Jurkat, Clone E6-1 (cell line): Measurements from ENCODE around the gene SLC38A7. TPM values are rescaled to one million over a fixed set of nuclear protein-coding genes. Genes with fewer than 3 reads are reported as not detected.
"Not testable (repeated sequence)": the region's sequence is repeated elsewhere in the genome, so short reads cannot be mapped to it uniquely, and the experiment has no call there.

Experiments
- DNase-seq: peaks from one replicate; pipeline ENCODE4 v3.0.0-alpha.2; 2011; ENCODE audit warnings: low read depth, low spot score
- H3K4me3 ChIP-seq: 2 replicates; pipeline ENCODE4 v1.5.1; 2011; ENCODE audit warnings: mild to moderate bottlenecking, low read length, control low read depth, moderate library complexity
- polyA plus RNA-seq: library from polyadenylated mRNA; unstranded; fragments of >200 nt; gene quantifications from one replicate; pipeline ENCODE4 v1.2.1, GENCODE V29; 2012; ENCODE audit warnings: missing spikeins; ENCODE audit not compliant: insufficient read length, insufficient read depth

Gene SLC38A7
- 8.8 TPM for polyA plus RNA-seq

GRCh38 chr16:58684354-58685083, at the start of gene SLC38A7:
TSS of gene SLC38A7 (minus strand) at chr16:58684770. CDS start at chr16:58680126, 4,644 bp downstream.
- peak within 1 kb of the TSS; percentile 90 for H3K4me3 ChIP-seq
- DNase-seq: peak; percentile 52

- peak within 1 kb of the TSS; percentile 91 for H3K4me3 ChIP-seq
- DNase-seq: peak; percentile 64
Observed at GRCh38 chr16:58733671-58734458, 49.3 kb upstream of the SLC38A7 start, which contains the start of gene GOT2. TSS of gene GOT2 (minus strand) at chr16:58734316. CDS start at chr16:58734228, 88 bp downstream.

GRCh38 chr16:58733248-58733670, 48.7 kb upstream of the SLC38A7 start:
- peak overlapping the region; percentile 91 for H3K4me3 ChIP-seq
- DNase-seq: no peak

GRCh38 chr16:58732545-58733247, 48.1 kb upstream of the SLC38A7 start:
- DNase-seq: no peak
- H3K4me3 ChIP-seq: peak overlapping the region; percentile 91

GRCh38 chr16:58730724-58731370, 46.3 kb upstream of the SLC38A7 start:
- H3K4me3 ChIP-seq: no peak overlapping the region
- no peak for DNase-seq

- DNase-seq: no peak
- no peak overlapping the region for H3K4me3 ChIP-seq
Observed at GRCh38 chr16:58727796-58728568, 43.4 kb upstream of the SLC38A7 start.

- no peak overlapping the region for H3K4me3 ChIP-seq
- DNase-seq: no peak
Observed at GRCh38 chr16:58727028-58727781, 42.6 kb upstream of the SLC38A7 start.

GRCh38 chr16:58723109-58723508, 38.5 kb upstream of the SLC38A7 start:
- no peak overlapping the region for H3K4me3 ChIP-seq
- DNase-seq: no peak

GRCh38 chr16:58717994-58718393, 33.4 kb upstream of the SLC38A7 start:
- DNase-seq: no peak
- no peak overlapping the region for H3K4me3 ChIP-seq

GRCh38 chr16:58716468-58716867, 31.9 kb upstream of the SLC38A7 start:
- no peak overlapping the region for H3K4me3 ChIP-seq
- DNase-seq: no peak

- H3K4me3 ChIP-seq: no peak overlapping the region
- DNase-seq: no peak
Observed at GRCh38 chr16:58713742-58714141, 29.2 kb upstream of the SLC38A7 start.

GRCh38 chr16:58709333-58709732, 24.8 kb upstream of the SLC38A7 start:
- DNase-seq: no peak
- no peak overlapping the region for H3K4me3 ChIP-seq

- H3K4me3 ChIP-seq: no peak overlapping the region
- peak; percentile 7 for DNase-seq
Observed at GRCh38 chr16:58699151-58699550, 14.6 kb upstream of the SLC38A7 start.

- no peak for DNase-seq
- no peak overlapping the region for H3K4me3 ChIP-seq
Observed at GRCh38 chr16:58695368-58695767, 10.8 kb upstream of the SLC38A7 start.

- no peak for DNase-seq
- H3K4me3 ChIP-seq: no peak overlapping the region
Observed at GRCh38 chr16:58692450-58692849, 7.9 kb upstream of the SLC38A7 start.

- not testable (repeated sequence) for H3K4me3 ChIP-seq, DNase-seq
Observed at GRCh38 chr16:58686985-58687706, 2.6 kb upstream of the SLC38A7 start.

GRCh38 chr16:58685084-58685449, 497 bp upstream of the SLC38A7 start:
- H3K4me3 ChIP-seq: peak overlapping the region; percentile 90; the same call in 1 of the 2 replicates
- DNase-seq: no peak
